CD4-positive, alpha-beta T cell treated with Interferon alpha-2 for 1 hour (primary cell): ENCODE results near the gene CDKN2AIP.
"Not testable (repeated sequence)": the region's sequence is repeated elsewhere in the genome, so short reads cannot be mapped to it uniquely, and the experiment has no call there.

Experiments used
- DNase-seq, 2 donors: peaks; one replicate each; pipeline ENCODE4 v3.0.0-alpha.2; 2020 to 2022

Gene CDKN2AIP

DNA sequence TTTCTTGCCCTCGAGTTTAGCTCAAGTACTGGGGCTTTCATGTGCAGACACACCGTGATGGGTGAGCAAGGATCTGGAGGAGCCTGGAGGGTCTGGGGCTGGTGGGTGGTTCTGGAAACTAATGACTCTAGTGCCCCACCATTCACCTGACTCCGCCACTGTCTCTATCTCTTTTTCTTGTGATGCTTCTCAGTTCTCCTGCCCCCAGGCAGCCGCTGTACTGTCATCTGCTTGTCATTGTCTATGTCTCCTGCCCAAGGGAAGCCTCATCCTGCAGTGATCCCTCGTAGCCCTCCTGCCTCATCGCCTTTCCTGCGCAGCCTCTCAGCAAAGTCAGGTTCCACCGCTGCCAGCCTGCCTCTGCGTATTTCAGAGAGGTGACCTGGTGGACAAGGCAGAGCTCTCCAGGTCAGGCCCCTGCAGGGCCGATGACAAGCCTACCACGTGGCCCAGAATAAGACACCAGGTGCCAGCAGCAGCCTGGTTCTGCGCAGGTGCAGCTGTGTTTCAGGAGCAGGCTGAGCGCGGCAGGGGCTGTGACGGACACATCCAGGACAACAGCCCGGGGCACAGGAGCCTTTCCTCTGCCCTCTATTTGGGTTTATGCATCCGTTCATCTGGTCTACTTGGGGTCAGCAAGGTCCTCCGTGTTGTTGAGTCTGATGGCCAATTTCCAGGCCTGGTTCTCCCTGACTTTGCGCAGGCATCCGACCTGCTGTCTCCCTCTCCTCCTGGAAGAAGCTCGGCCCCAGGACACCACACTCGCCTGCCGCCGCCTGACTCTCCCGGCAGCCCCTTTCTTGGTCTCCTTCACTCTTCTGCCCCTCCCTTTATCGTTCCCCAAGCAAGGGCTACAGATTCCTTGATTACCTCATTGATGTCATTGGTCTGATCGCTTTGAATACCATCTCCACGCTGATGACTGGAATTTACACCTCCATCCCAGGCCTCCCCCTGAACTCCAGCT, 30.9 kb upstream of the CDKN2AIP start:
- no peak for DNase-seq

DNA sequence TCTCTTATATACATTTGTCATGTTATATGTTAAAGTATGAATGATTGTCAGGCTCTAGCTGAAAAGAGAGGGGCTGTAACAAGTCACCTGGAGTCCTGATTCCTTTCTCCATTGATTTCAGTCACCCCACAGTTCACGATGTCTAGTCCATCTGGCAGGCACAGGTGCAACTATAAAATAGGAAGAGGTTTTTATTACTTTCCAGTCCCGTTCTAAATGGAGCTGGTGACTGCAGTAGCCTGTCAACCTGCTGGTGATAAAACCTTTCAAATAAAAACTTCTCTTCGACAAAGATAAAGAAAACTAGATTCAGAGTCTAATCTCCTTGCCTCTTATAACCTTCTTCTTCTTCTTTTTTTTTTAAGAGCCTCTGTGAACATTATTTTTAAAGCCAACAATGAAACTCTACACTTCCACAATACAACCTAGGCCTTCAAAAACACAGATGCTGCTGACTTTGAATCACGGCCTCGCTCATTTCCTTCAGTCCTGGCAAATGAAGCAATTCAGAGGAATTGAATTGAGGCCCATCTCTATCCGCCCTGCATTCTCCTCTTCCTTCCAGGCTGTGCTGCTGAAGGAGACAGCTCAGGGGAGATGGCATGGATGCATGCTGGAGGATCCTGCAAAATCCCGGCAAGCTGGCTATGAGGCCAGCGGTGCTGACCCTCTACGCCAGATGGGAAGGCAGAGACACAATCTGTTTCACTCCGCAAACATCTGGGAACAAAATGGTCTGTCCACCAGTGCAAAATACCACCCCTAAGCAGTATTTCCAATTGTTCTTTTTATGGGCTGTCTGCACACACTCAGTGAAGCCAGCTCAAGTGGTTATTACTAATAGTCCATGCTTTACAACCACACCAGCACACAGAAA, 27.3 kb upstream of the CDKN2AIP start:
- no peak for DNase-seq

DNA sequence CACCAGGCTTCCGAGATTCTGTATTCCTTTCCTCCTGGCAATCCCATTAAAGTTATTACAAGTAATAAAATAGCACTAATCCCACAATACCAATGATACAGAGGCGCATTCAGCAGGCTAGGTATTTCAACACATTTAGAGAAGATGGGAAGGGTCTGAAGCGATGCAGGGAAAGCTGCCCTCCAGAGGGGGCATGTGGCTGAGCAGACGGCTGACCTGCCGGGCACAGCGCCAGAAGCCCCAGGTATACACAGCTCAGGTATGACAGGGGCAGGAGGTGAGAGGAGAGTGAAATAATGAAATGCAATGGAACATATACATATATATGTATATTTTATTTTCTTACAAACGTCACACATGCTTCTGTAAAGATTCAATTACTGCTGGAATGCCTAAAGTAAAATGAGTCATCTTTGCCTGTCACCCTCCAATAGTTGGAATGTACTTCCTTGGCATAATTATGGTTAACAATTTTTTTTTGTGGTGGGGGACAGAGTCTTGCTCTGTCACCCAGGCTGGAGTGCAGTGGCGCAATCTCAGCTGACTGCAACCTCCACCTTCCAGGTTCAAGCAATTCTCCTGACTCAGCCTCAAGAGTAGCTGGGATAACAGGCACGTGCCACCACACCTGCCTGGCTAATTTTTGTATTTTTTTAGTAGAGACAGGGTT, 21.3 kb upstream of the CDKN2AIP start:
- no peak for DNase-seq

DNA sequence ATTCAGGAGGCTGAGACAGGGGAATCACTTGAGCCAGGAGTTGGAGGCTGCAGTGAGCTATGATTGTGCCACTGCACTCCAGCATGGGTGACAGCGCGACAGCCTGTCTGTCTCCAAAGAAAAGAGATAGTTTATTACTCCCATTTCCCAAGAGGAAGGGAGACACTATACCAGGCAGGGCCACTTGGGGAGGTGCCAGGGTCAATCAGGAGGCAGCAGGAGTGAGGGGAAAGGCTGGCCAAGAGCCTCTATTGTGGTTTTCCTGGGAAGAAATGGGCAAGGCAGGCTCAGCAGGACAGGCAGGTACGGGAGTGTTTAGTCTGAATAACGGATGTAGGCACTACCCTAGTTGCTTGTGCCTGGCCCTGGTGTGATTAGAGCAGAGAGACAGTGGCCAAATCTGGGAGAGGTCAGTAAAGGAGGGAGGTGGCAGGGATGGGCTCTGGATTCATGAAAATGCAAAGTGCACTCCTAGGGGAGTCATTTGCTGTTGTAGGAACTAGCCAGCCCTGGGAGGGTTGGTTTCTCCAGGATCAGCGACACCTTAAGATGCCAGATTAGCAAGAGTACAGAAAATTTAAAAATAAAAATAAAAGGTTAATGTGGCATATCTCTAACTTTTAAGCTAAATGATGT, 20.2 kb upstream of the CDKN2AIP start:
- no peak for DNase-seq

DNA sequence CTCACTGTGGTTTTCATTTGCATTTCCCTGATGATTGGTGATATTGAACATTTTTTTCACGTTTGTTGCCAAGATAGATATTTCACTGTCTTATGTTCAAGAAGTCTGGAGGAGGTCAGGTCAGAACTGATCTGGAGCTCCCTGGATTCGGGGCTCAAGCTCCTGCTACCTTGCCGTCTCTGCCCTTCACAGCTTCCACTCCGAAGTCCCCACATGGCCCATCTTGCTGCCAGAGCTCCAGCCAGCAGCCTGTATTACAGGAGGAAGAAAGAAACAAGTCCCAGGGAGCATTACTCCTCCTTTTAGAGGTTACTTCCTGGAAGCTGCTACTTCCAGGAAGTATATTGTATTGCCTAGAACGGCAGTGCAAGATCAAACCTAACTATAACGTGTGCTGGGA, 17.9 kb upstream of the CDKN2AIP start:
- DNase-seq: peak in 1 of 2 donors; percentile 7

DNA sequence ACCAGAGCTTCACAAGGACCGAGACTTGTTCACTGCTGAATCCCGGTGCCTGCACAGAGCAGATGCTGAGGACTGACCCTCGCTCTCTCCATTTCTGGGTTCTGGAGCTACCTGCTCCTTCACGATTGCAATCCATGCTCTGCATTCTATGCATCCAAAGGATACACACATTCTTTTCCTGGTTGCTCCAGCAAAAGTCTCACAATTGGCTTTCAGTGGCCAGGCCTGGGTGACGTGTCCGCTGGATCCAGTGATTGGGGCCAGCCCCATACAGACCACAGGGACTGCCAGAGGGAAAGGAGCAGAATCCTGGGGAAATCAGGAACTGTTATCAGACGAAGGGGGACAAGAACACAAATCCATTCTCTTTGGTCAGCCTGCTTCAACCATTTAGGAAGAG, 14.9 kb upstream of the CDKN2AIP start:
- no peak for DNase-seq

DNA sequence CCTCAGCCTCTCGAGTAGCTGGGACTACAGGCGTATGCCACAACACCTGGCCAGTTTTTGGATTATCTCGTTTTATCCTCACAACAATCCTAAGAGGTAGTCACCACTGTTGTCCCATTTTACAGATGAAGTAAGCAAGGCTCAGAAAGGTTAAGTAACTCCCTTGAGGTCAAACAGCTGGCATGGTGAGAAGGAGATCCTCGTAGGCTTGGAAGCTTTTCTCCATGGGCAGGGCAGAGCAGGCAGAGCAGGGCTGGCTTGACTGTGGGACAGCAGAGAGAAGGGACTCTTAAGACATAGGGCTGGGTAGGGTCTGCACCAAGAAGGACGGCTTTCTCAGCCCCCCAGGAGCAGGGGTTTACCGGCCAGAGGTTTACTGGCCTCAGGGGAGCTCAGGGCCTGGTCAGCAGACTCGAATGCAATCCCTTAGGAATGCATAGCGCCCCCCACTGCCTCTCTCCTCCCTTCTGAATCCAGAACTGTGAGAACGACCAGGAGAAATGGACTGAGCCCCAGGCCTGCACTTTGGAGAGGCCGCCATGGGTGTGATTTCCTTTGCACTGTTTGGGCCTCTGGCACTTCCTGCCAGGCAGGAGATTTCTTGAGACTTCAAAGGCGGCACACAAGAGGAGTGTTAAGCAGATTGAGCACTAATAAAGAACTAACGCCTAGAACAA, 14.0 kb upstream of the CDKN2AIP start:
- peak; percentile 23 to 45 for DNase-seq

DNA sequence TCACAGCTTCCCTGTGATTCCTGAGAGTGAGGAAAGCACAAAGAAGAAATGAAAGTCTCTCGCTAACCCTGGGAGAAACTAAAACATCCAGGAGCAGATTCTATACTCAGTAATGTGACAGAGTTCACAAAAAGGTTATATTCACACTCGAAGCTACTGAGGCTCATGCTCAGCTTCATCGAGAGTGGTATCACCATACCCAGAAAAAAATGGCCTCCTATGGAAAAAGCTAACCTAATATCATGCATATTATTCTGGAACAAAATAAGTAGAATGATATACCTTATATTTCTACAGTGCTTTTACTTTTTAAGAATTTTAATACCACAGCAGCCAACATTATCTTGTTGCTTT, 13.5 kb upstream of the CDKN2AIP start:
- DNase-seq: no peak

DNA sequence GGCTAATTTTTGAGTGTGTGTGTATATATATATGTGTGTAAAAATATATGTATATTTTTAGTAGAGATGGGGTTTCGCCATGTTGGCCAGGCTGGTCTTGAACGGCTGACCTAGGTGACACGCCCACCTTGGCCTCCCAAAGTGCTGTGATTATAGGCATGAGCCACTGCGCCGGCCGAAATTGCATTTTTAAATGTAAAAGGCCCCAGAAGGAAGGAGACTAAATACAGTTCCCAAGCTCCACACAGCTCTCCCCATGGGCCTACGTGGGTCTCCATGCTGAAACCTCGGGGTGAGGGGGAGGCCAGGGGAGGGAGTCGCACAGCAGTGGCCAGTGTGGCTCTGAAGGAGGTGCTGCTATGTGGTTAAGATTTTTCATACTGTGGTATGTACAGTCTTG, 12.8 kb upstream of the CDKN2AIP start:
- no peak for DNase-seq

DNA sequence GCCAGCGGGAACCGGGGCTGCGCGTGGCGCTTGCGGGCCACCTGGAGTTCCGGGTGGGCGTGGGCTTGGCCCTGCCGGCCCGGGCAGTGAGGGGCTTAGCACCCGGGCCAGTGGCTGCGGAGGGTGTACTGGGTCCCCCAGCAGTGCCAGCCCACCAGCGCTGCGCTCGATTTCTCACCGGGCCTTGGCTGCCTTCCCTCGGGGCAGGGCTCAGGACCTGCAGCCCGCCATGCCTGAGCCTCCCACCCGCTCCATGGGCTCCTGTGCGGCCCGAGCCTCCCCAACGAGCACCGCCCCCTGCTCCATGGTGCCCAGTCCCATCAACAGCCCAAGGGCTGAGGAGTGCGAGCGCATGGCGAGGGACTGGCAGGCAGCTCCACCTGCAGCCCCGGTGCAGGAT, 11.3 kb upstream of the CDKN2AIP start:
- not testable (repeated sequence) for DNase-seq

DNA sequence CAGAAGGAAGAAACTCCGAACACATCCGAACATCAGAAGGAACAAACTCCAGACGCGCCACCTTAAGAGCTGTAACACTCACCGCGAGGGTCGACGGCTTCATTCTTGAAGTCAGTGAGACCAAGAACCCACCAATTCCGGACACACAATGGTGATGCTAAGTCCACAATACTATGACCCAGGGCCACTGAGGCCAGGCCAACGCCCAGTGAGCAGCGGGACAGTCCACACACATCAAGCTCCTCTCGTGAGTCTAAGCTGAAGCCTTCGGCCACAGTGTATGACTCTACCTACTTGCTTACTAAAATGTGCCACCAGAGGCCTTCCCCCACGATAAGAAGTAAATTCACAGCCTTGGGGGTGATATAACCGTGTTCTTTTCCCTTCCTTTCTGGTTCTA, 10.2 kb upstream of the CDKN2AIP start:
- no peak for DNase-seq

DNA sequence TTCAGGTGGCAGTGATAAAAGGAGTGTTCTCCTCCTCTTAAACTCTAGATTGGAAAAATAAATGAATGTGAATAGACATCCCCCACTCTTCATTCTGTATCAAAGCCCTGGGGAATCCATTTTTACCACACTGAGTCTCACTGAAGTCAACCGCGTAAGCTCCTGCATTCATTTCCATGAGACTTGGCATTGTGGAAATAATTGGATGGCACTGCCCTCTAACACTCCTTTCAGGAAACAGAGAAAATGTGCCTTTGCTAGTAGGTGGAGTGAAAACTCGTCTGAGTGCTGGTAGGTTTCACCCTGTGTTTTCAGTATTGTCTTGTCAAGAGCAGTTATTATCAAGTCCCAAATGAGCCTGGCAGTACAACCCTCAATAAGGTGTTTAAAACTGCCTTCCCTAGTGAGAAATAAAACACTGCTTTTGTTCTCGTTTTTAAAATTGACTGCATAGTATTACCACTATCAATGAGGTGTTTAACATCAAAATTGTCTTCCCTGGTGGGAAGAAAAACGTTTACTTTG, 9.7 kb upstream of the CDKN2AIP start:
- no peak for DNase-seq

DNA sequence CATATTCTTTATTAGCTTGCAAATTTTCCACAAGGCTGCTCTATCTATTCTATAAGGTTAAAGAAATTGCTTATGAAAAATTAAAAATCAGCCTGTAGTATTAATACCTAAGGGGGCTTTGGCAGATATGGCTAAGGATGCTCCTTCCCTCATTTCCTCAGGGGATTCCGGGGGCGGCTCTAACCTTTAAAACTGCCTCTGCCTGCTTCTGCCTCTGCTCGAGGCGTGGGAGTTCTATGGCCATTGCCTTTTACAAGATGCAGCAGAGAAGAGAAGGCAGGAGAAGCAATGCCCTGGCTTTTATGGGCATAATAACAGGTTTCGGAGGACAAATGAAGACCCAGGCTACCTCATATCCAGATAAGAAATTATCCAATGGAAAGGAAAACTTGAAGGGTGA, 8.6 kb upstream of the CDKN2AIP start:
- DNase-seq: no peak

DNA sequence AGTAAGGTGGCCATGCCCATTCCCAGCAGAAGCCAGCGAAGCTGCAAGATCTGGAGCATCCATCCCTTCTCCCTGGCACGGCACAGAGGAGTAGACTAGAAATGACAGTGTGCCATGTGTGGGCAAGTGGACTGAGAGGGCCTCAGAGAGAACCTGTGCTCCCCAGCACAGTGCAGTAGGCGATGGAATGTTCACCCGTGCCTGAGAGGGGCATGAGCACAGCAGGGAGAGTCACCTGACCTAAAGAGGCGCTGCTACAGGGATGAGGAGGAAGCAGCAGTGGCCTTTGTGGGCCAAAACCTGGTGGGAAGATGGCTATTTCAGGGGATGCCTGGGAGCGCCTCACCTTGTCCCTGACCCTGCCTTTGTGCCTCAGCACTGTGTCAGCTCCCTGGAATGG, 8.0 kb upstream of the CDKN2AIP start:
- no peak for DNase-seq

DNA sequence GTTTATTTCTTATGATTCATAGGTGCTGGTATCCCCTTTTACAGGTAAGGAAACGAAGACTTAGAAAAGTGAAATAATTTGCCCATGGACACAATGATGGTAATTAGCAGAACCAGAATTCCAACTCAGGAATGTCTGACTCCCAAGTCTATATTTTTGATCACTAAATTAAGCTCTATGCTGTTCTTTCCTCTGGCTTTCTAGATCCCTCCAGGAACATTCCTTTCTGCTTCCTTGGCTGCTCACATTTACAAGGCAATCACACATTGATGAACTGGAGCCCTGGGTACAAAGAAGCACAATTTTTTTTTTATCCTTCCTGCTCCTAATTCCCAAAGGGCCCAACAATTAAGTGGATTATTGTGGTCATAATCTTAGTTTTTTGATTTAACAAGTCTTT, 7.0 kb upstream of the CDKN2AIP start:
- no peak for DNase-seq

DNA sequence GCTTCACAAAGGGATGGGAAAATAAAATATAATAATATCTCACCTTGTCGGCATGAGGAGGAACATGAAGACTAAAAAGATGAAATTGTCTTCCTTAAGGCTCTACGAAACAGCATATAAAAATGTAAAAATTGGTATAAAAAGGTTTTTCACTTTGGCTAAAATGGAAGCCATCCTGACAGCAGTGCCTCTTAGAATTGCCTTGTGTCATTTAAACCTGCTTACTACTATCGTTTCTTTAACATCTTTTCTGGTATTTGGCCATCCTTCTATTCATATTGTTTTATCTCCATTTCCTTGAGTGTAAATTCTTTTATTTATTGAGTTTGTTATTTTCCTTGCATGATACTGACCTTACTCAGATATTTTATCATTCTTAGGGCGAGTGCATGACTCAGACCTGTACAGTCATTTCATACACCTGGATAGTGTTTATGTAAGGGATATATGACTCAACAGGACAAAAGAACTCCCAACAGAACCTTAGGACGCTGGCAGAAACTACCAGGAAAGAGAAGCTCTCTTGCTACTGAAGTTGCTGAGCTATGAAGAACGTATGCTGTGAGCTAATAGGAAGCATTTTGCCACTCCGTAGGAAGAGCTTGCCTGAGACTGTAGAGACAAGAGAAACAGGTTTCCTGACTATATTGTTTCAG, 5.8 kb upstream of the CDKN2AIP start:
- no peak for DNase-seq

DNA sequence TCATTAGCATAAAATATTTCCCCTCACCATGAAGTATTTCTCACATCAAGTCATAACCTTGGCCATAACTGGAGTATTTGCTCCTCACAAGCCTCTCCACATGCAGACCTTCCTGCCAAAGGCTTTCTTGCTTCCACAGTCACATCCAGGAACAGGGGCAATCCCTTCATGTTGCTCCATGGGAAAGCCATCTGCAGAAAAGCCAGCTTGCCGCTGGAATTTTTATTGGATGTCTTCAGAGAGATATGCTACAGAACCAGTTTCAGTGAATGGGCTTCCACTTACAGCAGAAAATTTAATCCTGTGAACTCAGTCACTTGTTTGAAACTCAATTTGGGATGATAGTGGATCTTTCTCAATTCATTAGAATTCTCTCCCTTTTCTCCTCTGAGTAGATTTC, 3.2 kb upstream of the CDKN2AIP start:
- DNase-seq: no peak

DNA sequence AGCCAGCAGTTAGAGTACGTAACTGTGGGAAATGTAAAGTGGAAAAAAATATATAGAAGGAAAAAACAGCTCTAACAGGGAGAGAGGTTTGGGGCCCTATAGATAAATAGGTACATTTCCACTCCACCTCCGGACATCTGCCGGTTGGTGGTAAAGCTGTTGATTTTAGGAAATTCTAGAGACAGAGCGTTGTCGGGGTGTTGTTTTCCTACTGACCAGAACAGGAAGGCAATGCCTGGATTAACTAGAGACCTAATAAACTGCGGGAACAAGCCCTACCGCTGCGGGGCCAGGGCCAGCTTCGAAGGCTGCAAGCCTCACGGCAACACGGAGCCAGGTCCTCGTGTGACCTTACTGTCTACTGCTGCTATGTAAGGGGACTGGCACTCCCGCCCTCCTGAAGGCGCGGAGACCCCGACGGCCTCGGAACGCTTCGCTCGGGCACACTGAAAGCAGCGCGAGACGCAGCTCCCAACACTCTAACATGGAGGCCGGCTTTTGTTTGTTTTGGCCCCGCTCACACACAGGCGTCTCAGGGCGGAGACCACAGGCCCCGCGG, 702 bp upstream of the CDKN2AIP start:
- peak in 1 of 2 donors; percentile 35 for DNase-seq

DNA sequence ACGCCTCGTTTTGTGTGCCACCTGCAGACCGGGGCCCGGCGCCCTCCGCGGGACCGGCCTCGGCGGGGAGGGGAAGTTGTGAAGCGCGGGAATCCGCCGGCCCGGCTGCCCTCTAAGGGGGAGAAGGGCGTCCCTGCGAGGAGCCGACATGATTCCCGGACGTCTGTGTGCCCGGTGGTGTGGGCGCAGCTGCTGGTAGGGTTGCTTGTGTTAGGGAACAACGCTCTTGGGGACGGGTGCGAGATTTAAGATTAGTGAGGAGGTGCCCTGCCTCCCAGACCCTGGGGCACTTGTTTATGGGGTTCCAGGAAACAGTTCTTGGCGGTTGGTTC, 627 bp downstream of the CDKN2AIP start:
- no peak for DNase-seq

DNA sequence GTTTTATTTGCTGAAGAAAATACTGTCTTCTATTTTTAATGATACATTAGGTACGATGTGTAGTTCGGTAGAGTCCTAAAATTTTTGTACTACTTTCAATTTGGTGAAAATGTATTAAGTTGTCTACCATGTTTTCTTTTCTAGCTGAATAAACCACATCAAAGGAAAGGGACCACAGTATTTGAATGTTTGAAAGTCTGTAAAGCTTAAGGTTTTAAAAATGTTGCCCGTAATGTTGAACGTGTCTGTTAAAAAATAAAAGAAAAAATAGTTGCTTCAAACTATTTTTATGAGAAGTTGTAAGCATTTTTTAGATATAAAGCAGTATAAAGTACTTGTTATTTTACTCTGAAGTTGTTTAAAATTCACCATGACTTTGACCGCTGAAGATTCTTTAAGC, 3.2 kb downstream of the CDKN2AIP start:
- DNase-seq: peak in 1 of 2 donors; percentile 21

DNA sequence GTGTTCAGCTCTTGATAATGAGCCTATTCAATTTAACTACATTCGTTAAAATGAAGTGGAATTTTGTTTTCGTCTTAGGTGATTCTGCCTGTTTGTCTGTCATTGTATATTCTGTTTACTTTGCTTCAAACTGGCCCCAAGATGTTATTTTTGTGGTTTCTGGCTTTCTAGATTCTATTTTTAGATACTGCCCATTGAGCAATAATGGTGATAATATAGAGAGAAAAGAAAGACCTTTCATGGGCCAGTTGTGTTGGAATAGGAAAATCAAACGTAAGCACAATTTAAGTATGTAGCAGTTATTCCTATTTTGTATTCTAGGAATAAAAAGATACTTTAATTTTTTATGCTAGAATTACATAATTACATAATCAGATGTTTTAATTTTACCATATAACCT, 4.0 kb downstream of the CDKN2AIP start:
- no peak for DNase-seq
